OCI-LY1 (cell line): ENCODE measurements around the gene STAU1.
"Not testable (repeated sequence)": the region's sequence is repeated elsewhere in the genome, so short reads cannot be mapped to it uniquely, and the experiment has no call there.

Experiments
- H2AFZ ChIP-seq: fragments of 200-600 bp; sonication (generic), shearing (Covaris generic); 2 replicates; pipeline ENCODE4 v1.6.0; 2014; ENCODE audit warnings: antibody characterized with exemption, mild to moderate bottlenecking, low read length
- H3F3A ChIP-seq: fragments of 200-600 bp; sonication (generic), shearing (Covaris generic); 2 replicates; pipeline ENCODE4 v1.6.0; 2014; ENCODE audit warnings: mild to moderate bottlenecking, antibody characterized with exemption, low read length, moderate library complexity; ENCODE audit not compliant: insufficient read depth
- H3K27ac ChIP-seq: fragments of 200-600 bp; sonication (generic); 2 replicates; pipeline ENCODE4 v1.5.1; 2014; ENCODE audit warnings: low read length, mixed run types, mild to moderate bottlenecking, low read depth; ENCODE audit not compliant: poor library complexity, severe bottlenecking
- H3K27me3 ChIP-seq: fragments of 200-600 bp; sonication (generic); 2 replicates; pipeline ENCODE4 v1.6.0; 2014; ENCODE audit warnings: antibody characterized with exemption, mild to moderate bottlenecking, low read length, moderate library complexity; ENCODE audit not compliant: insufficient read depth
- H3K36me3 ChIP-seq: fragments of 200-600 bp; sonication (generic); 2 replicates; pipeline ENCODE4 v1.6.1; 2014; ENCODE audit warnings: mild to moderate bottlenecking, antibody characterized with exemption, low read length, moderate library complexity, mixed read lengths; ENCODE audit not compliant: insufficient read depth
- H3K4me1 ChIP-seq: fragments of 200-600 bp; sonication (generic); 2 replicates; pipeline ENCODE4 v1.5.1; 2014; ENCODE audit warnings: mild to moderate bottlenecking, low read length, moderate library complexity; ENCODE audit not compliant: insufficient read depth, severe bottlenecking
- H3K4me2 ChIP-seq: fragments of 200-600 bp; sonication (generic), shearing (Covaris generic); 2 replicates; pipeline ENCODE4 v1.6.1; 2014; ENCODE audit warnings: low read length
- H3K4me3 ChIP-seq: fragments of 200-600 bp; sonication (generic); 2 replicates; pipeline ENCODE4 v1.5.1; 2014; ENCODE audit warnings: low read length, low read depth, mild to moderate bottlenecking, mixed read lengths; ENCODE audit not compliant: poor library complexity, severe bottlenecking
- H3K79me2 ChIP-seq: fragments of 200-600 bp; shearing (Covaris generic); 2 replicates; pipeline ENCODE4 v1.6.1; 2016; ENCODE audit warnings: mixed run types, low read length, mixed read lengths; ENCODE audit not compliant: insufficient read depth
- H3K9ac ChIP-seq: fragments of 200-600 bp; sonication (generic), shearing (Covaris generic); 2 replicates; pipeline ENCODE4 v1.6.1; 2014; ENCODE audit warnings: mild to moderate bottlenecking, low read length, mixed read lengths
- H3K9me2 ChIP-seq: fragments of 200-600 bp; sonication (generic), shearing (Covaris generic); 2 replicates; pipeline ENCODE4 v1.6.1; 2014; ENCODE audit warnings: low read depth, mild to moderate bottlenecking, low read length, mixed read lengths
- H3K9me3 ChIP-seq: fragments of 200-600 bp; shearing (Covaris generic); 2 replicates; pipeline ENCODE4 v1.6.1; 2014; ENCODE audit warnings: low read length, mixed read lengths
- H4K20me1 ChIP-seq: fragments of 200-600 bp; sonication (generic), shearing (Covaris generic); 2 replicates; pipeline ENCODE4 v1.6.0; 2016; ENCODE audit warnings: mild to moderate bottlenecking, low read length; ENCODE audit not compliant: insufficient read depth
- EZH2 ChIP-seq: fragments of 200-600 bp; sonication (generic), shearing (Covaris generic); IDR thresholded peaks from 2 replicates; pipeline ENCODE4 v1.8.0; 2017; ENCODE audit warnings: borderline replicate concordance, mixed run types, mild to moderate bottlenecking, antibody characterized with exemption, low read length, moderate library complexity, mixed read lengths
- TF ChIP-seq, protein P1 (sequence below): fragments of 200-600 bp; sonication (generic), shearing (Covaris generic); IDR thresholded peaks from 2 replicates; pipeline ENCODE4 v1.5.1; 2017; ENCODE audit warnings: mild to moderate bottlenecking, antibody characterized with exemption, low read length, moderate library complexity, mixed read lengths

Gene STAU1

DNA sequence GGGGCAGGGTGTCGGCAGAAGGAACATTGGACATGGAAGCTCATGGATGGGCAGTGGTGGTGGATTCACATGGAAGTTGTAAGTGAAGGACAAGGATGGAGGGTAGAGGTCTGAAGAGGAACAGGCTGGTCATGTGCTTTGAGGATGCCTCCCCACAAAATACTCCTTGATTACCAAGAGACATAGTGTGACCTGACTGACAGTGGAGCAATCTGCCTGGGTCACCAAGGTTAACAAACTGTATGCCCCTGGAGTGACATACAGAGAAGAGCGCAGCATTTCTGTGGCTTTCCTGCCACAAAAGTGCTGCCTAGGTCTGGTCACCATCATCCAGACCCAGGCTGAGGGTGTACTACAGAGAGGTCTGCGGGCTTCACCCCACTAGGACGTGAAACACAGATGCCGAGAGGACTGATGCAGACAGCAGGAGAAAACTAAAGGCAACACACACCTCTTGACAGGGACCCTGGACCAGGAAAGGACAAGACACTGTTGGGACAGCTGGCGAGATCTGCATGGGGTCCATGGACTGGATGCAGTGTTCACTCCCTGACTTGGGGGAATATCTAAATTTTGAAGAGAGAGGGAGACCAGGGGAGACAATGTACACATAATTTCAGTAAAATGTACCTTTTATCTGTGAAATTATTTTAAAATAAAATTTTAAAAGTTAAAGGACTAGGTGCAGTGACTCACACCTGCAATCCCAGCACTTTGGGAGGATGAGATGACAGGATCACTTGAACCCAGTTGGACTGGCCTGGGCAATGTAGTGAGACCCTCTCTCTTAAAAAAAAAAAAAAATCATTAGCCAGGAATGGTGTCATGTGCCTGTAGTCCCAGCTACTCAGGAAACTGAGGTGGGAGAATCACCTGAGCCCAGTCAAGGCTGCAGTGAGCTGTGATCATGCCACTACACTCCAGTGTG, 77.1 kb downstream of the STAU1 start:
- H3F3A ChIP-seq = peaks cover 8% of the 10 kb centered on the region
- H2AFZ ChIP-seq = no peak overlapping the region
- no peak overlapping the region for H3K27ac ChIP-seq

GRCh38 chr20:49106328-49106727, 81.8 kb downstream of the STAU1 start:
- Histone ChIP-seq H3K4me3 (no peak overlapping the region), H3K27me3 (no peaks in the 10 kb centered on the region), H3K79me2 (no peaks in the 10 kb centered on the region), H3K27ac (no peak overlapping the region), H3K9me3 (no peaks in the 10 kb centered on the region), H3K4me1 (no peaks in the 10 kb centered on the region), H3K9me2 (no peaks in the 10 kb centered on the region), H3K4me2 (no peak overlapping the region), H2AFZ (no peak overlapping the region), H3K36me3 (peaks cover 54% of the 10 kb centered on the region), H3F3A (peaks cover 2% of the 10 kb centered on the region; the same call in 1 of the 2 replicates), H4K20me1 (no peaks in the 10 kb centered on the region), H3K9ac (no peak overlapping the region)
- TF ChIP-seq, protein P1, sequence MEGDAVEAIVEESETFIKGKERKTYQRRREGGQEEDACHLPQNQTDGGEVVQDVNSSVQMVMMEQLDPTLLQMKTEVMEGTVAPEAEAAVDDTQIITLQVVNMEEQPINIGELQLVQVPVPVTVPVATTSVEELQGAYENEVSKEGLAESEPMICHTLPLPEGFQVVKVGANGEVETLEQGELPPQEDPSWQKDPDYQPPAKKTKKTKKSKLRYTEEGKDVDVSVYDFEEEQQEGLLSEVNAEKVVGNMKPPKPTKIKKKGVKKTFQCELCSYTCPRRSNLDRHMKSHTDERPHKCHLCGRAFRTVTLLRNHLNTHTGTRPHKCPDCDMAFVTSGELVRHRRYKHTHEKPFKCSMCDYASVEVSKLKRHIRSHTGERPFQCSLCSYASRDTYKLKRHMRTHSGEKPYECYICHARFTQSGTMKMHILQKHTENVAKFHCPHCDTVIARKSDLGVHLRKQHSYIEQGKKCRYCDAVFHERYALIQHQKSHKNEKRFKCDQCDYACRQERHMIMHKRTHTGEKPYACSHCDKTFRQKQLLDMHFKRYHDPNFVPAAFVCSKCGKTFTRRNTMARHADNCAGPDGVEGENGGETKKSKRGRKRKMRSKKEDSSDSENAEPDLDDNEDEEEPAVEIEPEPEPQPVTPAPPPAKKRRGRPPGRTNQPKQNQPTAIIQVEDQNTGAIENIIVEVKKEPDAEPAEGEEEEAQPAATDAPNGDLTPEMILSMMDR = no peak
- TF ChIP-seq EZH2 = no peak

More for the DNA sequence above, 77.1 kb downstream of the STAU1 start:
- Histone ChIP-seq H3K9me2 (no peaks in the 10 kb centered on the region), H3K4me1 (no peaks in the 10 kb centered on the region), H3K4me2 (no peak overlapping the region), H4K20me1 (no peaks in the 10 kb centered on the region), H3K27me3 (no peaks in the 10 kb centered on the region), H3K36me3 (peaks cover 44% of the 10 kb centered on the region), H3K4me3 (no peak overlapping the region), H3K79me2 (no peaks in the 10 kb centered on the region), H3K9ac (no peak overlapping the region), H3K9me3 (no peaks in the 10 kb centered on the region)
- TF ChIP-seq, protein P1 = no peak
- no peak for TF ChIP-seq EZH2

DNA sequence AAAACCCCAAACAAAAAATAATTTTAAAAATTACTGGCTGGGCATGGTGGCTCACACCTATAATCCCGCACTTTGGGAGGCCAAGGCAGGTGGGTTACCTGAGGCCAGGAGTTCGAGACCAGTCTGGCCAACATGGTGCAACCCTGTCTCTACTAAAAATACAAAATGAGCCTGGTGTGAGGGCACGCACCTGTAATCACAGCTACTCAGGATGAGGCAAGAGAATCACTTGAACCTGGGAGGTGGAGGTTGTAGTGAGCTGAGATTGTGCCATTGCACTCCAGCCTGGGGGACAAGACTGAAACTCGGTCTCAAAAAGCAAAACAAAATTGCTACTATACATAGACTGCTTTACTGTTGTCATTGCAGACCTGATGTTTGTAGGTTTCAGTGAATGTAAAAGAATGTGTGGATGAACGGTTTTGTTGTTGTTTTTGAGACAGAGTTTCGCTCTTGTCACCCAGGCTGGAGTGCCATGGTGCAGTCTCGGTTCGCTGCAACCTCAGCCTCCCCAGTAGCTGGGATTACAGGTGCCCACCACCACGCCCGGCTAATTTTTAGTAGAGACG, 83.1 kb downstream of the STAU1 start:
- not testable (repeated sequence) for H2AFZ ChIP-seq, H3K9me3 ChIP-seq, H3K4me1 ChIP-seq, H3K79me2 ChIP-seq, H3K27ac ChIP-seq, H3K27me3 ChIP-seq, H3K9me2 ChIP-seq, H3K4me2 ChIP-seq, H4K20me1 ChIP-seq, H3F3A ChIP-seq, H3K4me3 ChIP-seq, H3K9ac ChIP-seq
- peaks cover 64% of the 10 kb centered on the region for H3K36me3 ChIP-seq

DNA sequence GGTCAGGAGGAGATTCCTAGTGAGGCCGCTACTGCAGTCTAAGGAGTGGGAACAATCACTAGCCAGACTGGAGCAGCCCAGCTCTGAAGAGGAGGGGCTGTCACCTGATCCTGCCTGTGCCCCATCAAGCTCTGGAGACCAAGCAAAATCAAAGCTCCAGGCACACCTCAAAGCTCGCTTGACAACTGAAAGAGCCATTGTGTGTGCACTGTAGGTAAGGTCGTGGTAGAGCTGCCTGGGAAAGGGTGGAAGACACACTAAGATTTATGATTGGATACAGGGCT, 83.8 kb downstream of the STAU1 start:
- no peaks in the 10 kb centered on the region for H3K9me2 ChIP-seq
- no peaks in the 10 kb centered on the region for H4K20me1 ChIP-seq
- H3K9me3 ChIP-seq = no peaks in the 10 kb centered on the region
- H3K4me1 ChIP-seq = no peaks in the 10 kb centered on the region
- H3K4me2 ChIP-seq = no peak overlapping the region
- no peak overlapping the region for H3K9ac ChIP-seq
- peaks cover 64% of the 10 kb centered on the region for H3K36me3 ChIP-seq
- no peaks in the 10 kb centered on the region for H3K27me3 ChIP-seq
- no peak overlapping the region for H2AFZ ChIP-seq
- H3F3A ChIP-seq = no peaks in the 10 kb centered on the region
- H3K79me2 ChIP-seq = no peaks in the 10 kb centered on the region
- no peak overlapping the region for H3K27ac ChIP-seq
- TF ChIP-seq EZH2 = no peak
- TF ChIP-seq, protein P1 = no peak
- H3K4me3 ChIP-seq = no peak overlapping the region
